HG02642 (cell line): Measurements from ENCODE around the gene OPCML.

Experiments
- ATAC-seq: cut with Tn5 transposase; IDR thresholded peaks from one replicate; pipeline ENCODE4 v1.9.1; 2021; ENCODE audit warnings: mild to moderate bottlenecking; ENCODE audit not compliant: unreplicated experiment, poor library complexity

OPCML gene

GRCh38 chr11:132977746-132978145 lies 554.6 kb downstream of the OPCML start:
- ATAC-seq, result no peak

DNA sequence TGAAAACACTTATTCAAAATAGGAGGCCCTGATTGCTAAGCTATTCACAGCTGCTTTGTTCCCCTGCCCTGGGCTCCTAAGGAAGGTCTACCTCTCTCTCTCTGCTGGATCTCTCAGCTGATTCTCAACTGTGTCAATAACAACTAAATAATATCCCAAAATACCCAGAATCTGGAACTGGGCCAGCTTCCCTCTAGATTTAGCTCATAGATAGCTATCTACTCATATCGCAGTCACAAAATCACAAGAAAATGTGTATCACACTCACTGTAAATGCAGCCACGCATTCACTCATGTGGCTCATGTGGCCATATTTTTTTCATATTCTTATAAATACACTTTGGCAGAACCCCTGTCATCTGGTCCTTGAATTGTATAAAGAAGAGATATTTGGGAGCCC lies 555.1 kb downstream of the OPCML start:
- ATAC-seq, result no peak

DNA sequence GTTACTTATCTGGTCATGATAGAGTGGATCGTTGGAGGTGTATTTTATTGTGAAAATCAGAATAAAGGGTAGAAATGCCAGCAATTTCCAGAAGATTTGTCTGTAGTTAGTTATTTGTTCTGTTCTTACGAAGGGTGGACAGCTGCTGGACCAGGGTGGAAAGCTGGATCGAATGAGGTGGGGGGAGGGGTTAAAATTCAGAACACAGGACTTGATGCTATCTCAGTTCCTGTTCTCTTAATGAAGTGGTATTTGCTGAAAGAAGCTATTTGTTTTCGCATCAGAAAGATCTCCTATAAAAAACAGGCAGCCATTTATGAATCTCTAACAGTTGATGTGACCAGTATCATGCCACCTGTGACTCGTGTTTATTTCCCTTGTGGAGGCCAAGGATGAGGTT lies 556.2 kb downstream of the OPCML start:
- ATAC-seq, result no peak

DNA sequence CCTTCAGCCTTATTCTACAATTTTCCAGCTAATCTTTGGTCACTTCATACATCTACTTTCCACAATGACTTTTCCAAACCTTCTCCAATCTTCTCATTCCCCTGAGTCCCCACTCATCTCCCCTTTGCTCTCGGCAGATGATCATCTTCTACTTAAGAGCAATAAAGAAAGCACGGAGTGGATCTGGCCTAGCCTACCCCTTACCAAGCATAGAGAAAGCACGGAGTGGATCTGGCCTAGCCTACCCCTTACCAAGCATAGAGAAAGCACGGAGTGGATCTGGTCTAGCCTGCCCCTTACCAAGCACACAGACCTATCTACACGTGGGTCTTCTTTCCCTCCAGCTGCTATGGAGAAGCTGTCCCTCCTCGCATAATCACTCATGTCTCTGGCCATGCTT lies 558.6 kb downstream of the OPCML start:
- no peak for ATAC-seq

DNA sequence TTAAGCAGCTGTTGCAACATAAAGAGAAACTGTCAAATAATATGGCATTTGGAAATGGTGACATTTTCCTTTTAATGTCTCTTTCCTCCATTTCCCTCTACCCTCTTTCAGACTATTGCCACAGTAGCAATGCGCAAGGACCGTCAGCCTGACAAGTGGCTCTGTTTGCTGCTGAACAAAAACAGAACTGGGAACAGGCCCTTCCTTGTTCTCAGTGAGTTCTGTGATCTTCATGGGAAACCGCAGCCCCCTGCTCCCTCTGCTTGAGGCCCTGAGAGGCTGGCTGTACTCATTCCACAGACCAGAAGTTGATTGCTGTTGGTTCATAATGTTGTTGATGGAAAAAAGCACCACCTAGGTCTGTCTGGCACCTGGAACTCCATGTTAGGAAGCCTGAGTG lies 559.7 kb downstream of the OPCML start:
- ATAC-seq, result no peak

- no peak for ATAC-seq
Measured at GRCh38 chr11:132971351-132971750, 561.0 kb downstream of the OPCML start.

GRCh38 chr11:132969892-132970291 lies 562.4 kb downstream of the OPCML start:
- no peak for ATAC-seq

- no peak for ATAC-seq
Measured at GRCh38 chr11:132962041-132962440, 570.3 kb downstream of the OPCML start.

DNA sequence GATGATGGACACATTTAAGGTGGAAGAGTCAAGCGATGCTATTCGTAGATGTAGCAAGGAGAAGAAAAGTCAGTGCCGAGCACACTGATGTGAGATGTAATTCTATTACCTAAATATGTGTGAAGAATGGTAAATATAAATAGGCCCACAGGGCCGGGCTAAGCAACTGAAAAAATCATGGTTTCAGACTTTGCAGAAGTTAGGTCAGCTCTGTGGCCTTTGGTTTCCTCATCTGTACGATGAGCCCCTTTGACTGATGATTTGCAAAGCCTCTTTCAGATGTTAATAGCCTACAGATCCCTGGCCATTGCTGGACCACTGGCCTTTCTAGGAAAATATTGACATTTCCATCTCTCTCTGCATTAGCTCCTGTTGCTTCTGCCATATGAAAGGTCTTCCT lies 570.8 kb downstream of the OPCML start:
- ATAC-seq, result no peak

- ATAC-seq, result no peak
Measured at GRCh38 chr11:132960273-132961078, 571.8 kb downstream of the OPCML start.

DNA sequence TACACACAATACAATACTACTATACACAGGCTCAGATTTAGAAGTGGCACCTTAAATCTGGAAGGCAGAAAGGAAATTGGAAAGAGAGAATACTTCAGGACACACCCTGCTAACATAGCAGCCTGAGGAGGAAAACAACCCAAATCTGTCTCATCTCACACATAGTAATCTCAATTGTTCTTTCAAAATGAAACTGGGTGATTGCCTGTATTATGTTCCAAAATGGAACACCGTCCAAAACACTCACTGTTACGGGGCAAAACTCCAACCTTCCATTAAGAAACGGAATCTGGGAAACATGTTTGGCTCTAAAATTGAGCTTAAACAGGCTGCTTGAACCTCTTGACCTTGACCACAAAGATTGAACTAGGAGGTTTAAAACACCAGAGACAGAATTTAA lies 572.6 kb downstream of the OPCML start:
- ATAC-seq, result no peak

- no peak for ATAC-seq
Measured at GRCh38 chr11:132957881-132958280, 574.4 kb downstream of the OPCML start.

DNA sequence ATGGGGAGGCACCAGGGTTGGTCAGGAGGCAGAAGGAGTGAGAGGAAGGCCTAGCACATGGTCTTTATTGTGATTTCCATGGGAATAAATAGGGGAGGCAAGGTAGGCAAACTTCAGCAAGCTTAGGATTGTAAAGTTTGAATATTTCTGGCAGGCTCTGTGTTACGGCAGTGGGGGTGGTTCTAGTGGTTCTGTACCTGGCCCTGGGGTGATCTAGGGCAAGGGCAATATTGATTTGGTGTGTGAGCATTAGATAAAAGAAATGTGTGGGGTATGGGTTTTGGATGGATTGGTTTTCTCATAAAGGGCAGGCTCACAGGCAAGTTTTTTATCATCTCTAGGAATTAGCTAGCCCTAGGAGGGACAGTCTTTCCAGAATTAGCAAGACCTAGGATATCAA lies 584.0 kb downstream of the OPCML start:
- ATAC-seq, result no peak

DNA sequence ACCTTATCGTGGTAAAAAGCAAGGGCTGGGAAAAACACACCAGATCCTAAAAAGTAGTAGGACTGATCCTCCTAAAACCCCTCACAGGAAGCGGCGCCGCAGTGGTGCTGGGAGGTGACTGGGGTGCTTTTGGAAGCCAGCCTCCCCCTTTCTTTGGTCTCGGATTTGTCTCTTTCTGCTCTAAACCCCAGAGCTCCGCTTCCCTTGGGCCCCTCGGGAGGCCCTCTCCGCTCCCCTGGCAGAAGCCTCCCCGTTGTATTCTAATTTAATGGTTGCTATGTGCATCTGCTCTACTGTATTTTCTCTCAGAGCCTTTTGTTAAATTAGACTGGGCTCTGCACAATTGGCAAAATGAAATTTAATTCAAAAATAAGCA lies 587.7 kb downstream of the OPCML start:
- no peak for ATAC-seq

DNA sequence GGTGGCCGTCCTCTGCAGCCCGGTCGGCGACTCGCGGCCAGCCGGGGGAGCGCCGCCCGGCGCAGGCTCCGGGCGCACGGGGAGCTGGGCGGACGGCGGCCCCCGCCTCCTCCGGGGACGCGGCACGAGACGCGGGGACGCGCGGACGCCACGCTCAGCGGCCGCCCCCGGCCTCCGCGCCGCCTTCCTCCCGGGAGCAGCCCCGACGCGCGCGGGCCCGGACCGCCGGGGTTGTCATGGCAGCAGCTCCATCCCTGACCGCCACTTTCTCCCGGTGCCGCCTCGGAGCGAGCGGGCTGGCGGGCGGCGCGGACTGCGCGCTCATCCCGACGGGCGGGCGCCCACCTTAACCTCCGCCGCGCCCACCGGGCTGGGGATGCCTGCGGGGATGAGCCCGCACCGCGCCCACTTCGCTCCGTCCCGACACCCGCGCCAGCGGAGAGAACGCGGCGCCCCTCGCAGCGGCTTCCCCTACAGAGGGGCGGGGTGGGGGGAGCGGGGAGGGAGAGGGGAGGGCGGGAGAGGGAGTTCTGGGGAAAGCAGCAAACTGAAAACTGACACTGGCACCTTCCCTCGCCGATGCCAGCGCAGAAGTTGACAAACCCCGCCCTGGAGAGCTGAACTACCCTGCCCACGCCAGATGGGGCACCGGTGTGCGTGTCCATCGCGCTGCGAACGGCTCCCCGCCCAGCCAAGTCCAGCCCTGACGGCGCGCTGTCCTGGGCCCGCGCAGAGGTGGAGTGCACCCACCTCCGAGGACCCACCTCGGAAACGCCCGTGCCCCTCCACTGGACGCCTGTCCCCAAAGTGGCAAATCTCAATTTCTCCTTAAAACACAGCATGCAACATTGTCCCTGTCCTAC lies 588.4 kb downstream of the OPCML start:
- no peak for ATAC-seq

GRCh38 chr11:132943357-132943705 lies 589.0 kb downstream of the OPCML start:
- no peak for ATAC-seq

GRCh38 chr11:132942611-132943356 lies 589.5 kb downstream of the OPCML start:
- no peak for ATAC-seq

GRCh38 chr11:132941761-132942160 lies 590.5 kb downstream of the OPCML start:
- no peak for ATAC-seq

GRCh38 chr11:132941024-132941646 lies 591.2 kb downstream of the OPCML start:
- ATAC-seq, result no peak

- no peak for ATAC-seq
Measured at GRCh38 chr11:132937016-132937415, 595.3 kb downstream of the OPCML start.

DNA sequence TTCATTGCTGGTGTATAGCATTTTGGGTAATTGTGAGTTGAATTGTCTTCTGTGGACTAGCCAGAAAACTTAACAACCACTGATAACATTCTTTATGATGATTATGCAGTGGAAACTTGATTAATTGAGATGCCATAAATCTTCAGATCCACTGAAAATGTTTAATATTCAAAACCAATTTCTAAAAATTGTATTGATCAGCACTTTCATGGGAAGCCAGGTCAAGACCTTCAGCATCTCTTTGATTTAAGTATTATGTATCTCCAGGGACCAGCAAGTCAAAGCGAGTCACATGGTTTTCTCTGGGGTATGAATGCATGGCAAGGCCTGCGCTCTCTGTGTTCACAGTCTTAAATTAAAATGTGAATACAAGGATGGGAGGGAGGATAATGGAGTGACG lies 596.9 kb downstream of the OPCML start:
- ATAC-seq, result no peak
